ENCODE results near the gene ZNF236. TPM values are rescaled to one million over a fixed set of nuclear protein-coding genes. Genes with fewer than 3 reads are reported as not detected.

ZNF236 gene
- total and polyA plus RNA-seq, 2 experiments from 2014 or later, result 7.4 to 8.2 TPM

- Histone ChIP-seq H3K4me2 (no peak overlapping the region), H3K36me3 (replicated peaks; ENCODE audit: insufficient read depth, low read depth) (no peaks in the 10 kb centered on the region), H2AFZ (no peak overlapping the region), H3K27ac (no peak overlapping the region), H3K27me3 (no peaks in the 10 kb centered on the region), H3K79me2 (no peaks in the 10 kb centered on the region), H3K9me2 (replicated peaks; ENCODE audit: insufficient read depth) (no peaks in the 10 kb centered on the region), H3K4me3 (no peak overlapping the region), H3K4me1 (ENCODE audit: insufficient read depth) (no peaks in the 10 kb centered on the region), H3K9me3 (ENCODE audit: low read depth) (no peaks in the 10 kb centered on the region), H4K20me1 (ENCODE audit: insufficient read depth, poor library complexity, severe bottlenecking) (no peaks in the 10 kb centered on the region)
- 87% methylated on average over 9 of the region's 9 CpGs for WGBS (ENCODE audit: low lambda C conversion rate, missing lambda C conversion rate)
- no peak for DNase-seq (ENCODE audit: low spot score)
- TF ChIP-seq EZH2 (IDR thresholded peaks at IDR 0.05; ENCODE audit: borderline replicate concordance), result no peak
- TF ChIP-seq EZH2phosphoT487 (IDR thresholded peaks at IDR 0.05; ENCODE audit: low read depth, severe bottlenecking, unreplicated experiment), result no peak
- TF ChIP-seq, protein P1, sequence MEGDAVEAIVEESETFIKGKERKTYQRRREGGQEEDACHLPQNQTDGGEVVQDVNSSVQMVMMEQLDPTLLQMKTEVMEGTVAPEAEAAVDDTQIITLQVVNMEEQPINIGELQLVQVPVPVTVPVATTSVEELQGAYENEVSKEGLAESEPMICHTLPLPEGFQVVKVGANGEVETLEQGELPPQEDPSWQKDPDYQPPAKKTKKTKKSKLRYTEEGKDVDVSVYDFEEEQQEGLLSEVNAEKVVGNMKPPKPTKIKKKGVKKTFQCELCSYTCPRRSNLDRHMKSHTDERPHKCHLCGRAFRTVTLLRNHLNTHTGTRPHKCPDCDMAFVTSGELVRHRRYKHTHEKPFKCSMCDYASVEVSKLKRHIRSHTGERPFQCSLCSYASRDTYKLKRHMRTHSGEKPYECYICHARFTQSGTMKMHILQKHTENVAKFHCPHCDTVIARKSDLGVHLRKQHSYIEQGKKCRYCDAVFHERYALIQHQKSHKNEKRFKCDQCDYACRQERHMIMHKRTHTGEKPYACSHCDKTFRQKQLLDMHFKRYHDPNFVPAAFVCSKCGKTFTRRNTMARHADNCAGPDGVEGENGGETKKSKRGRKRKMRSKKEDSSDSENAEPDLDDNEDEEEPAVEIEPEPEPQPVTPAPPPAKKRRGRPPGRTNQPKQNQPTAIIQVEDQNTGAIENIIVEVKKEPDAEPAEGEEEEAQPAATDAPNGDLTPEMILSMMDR (IDR thresholded peaks at IDR 0.05; ENCODE audit: poor library complexity), result no peak
Observed at GRCh38 chr18:76928179-76928868, 106.0 kb downstream of the ZNF236 start.

- no peaks in the 10 kb centered on the region for H4K20me1 ChIP-seq (ENCODE audit: insufficient read depth, poor library complexity, severe bottlenecking)
- no peak overlapping the region for H3K27ac ChIP-seq
- H3K27me3 ChIP-seq, result no peaks in the 10 kb centered on the region
- TF ChIP-seq EZH2 (IDR thresholded peaks at IDR 0.05; ENCODE audit: borderline replicate concordance), result no peak
- no peak for TF ChIP-seq EZH2phosphoT487 (IDR thresholded peaks at IDR 0.05; ENCODE audit: low read depth, severe bottlenecking, unreplicated experiment)
- TF ChIP-seq, protein P1 (IDR thresholded peaks at IDR 0.05; ENCODE audit: poor library complexity), result no peak
- no peak overlapping the region for H3K4me3 ChIP-seq
- no peaks in the 10 kb centered on the region for H3K9me2 ChIP-seq (replicated peaks; ENCODE audit: insufficient read depth)
- H3K9me3 ChIP-seq (ENCODE audit: low read depth), result no peaks in the 10 kb centered on the region
- H3K79me2 ChIP-seq, result no peaks in the 10 kb centered on the region
- no peaks in the 10 kb centered on the region for H3K36me3 ChIP-seq (replicated peaks; ENCODE audit: insufficient read depth, low read depth)
- WGBS (ENCODE audit: low lambda C conversion rate, missing lambda C conversion rate), result 95% methylated on average over 6 of the region's 6 CpGs
- no peak overlapping the region for H2AFZ ChIP-seq
- DNase-seq (ENCODE audit: low spot score), result no peak
- no peaks in the 10 kb centered on the region for H3K4me1 ChIP-seq (ENCODE audit: insufficient read depth)
- no peak overlapping the region for H3K4me2 ChIP-seq
Observed at GRCh38 chr18:76931171-76931570, 108.8 kb downstream of the ZNF236 start.

GRCh38 chr18:76932026-76932819, 109.9 kb downstream of the ZNF236 start:
- no peak overlapping the region for H3K27ac ChIP-seq
- H3K4me2 ChIP-seq, result no peak overlapping the region
- no peak overlapping the region for H2AFZ ChIP-seq
- TF ChIP-seq, protein P1 (IDR thresholded peaks at IDR 0.05; ENCODE audit: poor library complexity), result no peak
- TF ChIP-seq EZH2phosphoT487 (IDR thresholded peaks at IDR 0.05; ENCODE audit: low read depth, severe bottlenecking, unreplicated experiment), result no peak
- TF ChIP-seq EZH2 (IDR thresholded peaks at IDR 0.05; ENCODE audit: borderline replicate concordance), result no peak
- H3K4me3 ChIP-seq, result no peak overlapping the region
- WGBS (ENCODE audit: low lambda C conversion rate, missing lambda C conversion rate), result 79% methylated on average over 11 of the region's 11 CpGs
- no peaks in the 10 kb centered on the region for H3K79me2 ChIP-seq
- H3K4me1 ChIP-seq (ENCODE audit: insufficient read depth), result no peaks in the 10 kb centered on the region
- no peaks in the 10 kb centered on the region for H3K36me3 ChIP-seq (replicated peaks; ENCODE audit: insufficient read depth, low read depth)
- H3K9me2 ChIP-seq (replicated peaks; ENCODE audit: insufficient read depth), result no peaks in the 10 kb centered on the region
- no peaks in the 10 kb centered on the region for H3K9me3 ChIP-seq (ENCODE audit: low read depth)
- DNase-seq (ENCODE audit: low spot score), result peak; percentile 52
- no peaks in the 10 kb centered on the region for H3K27me3 ChIP-seq
- H4K20me1 ChIP-seq (ENCODE audit: insufficient read depth, poor library complexity, severe bottlenecking), result no peaks in the 10 kb centered on the region
